Bronchial epithelial cell (primary cell): Measurements from ENCODE around the gene SCART1. TPM values are rescaled to one million over a fixed set of nuclear protein-coding genes. Genes with fewer than 3 reads are reported as not detected.

Experiments
- DNase-seq: peaks from one replicate; pipeline ENCODE4 v3.0.0-alpha.2; 2010; ENCODE audit warnings: low read depth
- FAIRE-seq: peaks from 2 replicates; lab custom pipeline; 2011; peaks lifted over from hg19 to GRCh38; lab: Jason Lieb, UNC
- H3K27me3 ChIP-seq: 2 replicates; pipeline ENCODE4 v1.5.1; 2011; ENCODE audit warnings: low read length; ENCODE audit not compliant: control insufficient read depth, insufficient read depth
- H3K36me3 ChIP-seq: 2 replicates; pipeline ENCODE4 v1.5.1; 2011; ENCODE audit warnings: low read length; ENCODE audit not compliant: control insufficient read depth, insufficient read depth
- H3K4me3 ChIP-seq: 2 replicates; pipeline ENCODE4 v1.5.1; 2011; ENCODE audit warnings: mild to moderate bottlenecking, low read depth, low read length, control low read depth
- CTCF ChIP-seq: IDR thresholded peaks from 2 replicates; pipeline ENCODE4 v1.5.1; 2011; ENCODE audit warnings: mild to moderate bottlenecking, moderate library complexity, low read length, control low read depth, inconsistent platforms; ENCODE audit not compliant: insufficient read depth, severe bottlenecking
- total RNA-seq: library from RNA; depleted of rRNA; stranded (reverse); fragments of >200 nt; gene quantifications from 2 replicates; pipeline ENCODE4 v1.2.1, GENCODE V29; 2014

The SCART1 gene
- total RNA-seq, 1 donor from 2014 or later = 1.1 TPM

- no peak for FAIRE-seq
- Histone ChIP-seq H3K27me3 (no peaks in the 10 kb centered on the region), H3K4me3 (no peak overlapping the region), H3K36me3 (no peaks in the 10 kb centered on the region)
- no peak for DNase-seq
- TF ChIP-seq CTCF = no peak
Observed at GRCh38 chr10:133454204-133454893, 604 bp downstream of the SCART1 start.

GRCh38 chr10:133455196-133455595 is 1.5 kb downstream of the SCART1 start:
- Histone ChIP-seq H3K36me3 (no peaks in the 10 kb centered on the region), H3K27me3 (no peaks in the 10 kb centered on the region), H3K4me3 (no peak overlapping the region)
- DNase-seq (no peak), FAIRE-seq (no peak)
- no peak for TF ChIP-seq CTCF

DNA sequence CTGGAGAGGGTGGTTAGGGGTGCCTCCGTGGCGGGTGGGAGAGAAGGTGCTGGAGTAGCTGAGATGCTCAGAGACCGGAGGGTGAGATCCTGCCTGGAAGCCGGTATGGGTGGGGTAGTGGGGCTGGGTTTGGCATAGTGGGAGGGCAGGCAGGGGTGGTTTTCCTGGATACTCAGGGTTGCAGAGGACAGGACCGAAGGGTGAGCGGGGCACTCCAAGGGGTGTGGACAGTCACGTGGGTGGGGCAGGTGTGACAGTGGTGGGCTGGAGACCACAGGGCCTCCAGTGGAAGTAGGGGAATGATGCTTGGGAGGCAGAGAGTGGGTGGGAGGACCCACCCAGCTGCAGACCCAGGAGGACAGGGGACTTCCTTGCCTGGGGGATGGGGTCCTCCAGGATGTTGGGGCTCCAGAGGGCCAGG is 1.9 kb downstream of the SCART1 start:
- Histone ChIP-seq H3K4me3 (no peak overlapping the region), H3K36me3 (no peaks in the 10 kb centered on the region), H3K27me3 (no peaks in the 10 kb centered on the region)
- DNase-seq = no peak
- FAIRE-seq = no peak
- no peak for TF ChIP-seq CTCF

DNA sequence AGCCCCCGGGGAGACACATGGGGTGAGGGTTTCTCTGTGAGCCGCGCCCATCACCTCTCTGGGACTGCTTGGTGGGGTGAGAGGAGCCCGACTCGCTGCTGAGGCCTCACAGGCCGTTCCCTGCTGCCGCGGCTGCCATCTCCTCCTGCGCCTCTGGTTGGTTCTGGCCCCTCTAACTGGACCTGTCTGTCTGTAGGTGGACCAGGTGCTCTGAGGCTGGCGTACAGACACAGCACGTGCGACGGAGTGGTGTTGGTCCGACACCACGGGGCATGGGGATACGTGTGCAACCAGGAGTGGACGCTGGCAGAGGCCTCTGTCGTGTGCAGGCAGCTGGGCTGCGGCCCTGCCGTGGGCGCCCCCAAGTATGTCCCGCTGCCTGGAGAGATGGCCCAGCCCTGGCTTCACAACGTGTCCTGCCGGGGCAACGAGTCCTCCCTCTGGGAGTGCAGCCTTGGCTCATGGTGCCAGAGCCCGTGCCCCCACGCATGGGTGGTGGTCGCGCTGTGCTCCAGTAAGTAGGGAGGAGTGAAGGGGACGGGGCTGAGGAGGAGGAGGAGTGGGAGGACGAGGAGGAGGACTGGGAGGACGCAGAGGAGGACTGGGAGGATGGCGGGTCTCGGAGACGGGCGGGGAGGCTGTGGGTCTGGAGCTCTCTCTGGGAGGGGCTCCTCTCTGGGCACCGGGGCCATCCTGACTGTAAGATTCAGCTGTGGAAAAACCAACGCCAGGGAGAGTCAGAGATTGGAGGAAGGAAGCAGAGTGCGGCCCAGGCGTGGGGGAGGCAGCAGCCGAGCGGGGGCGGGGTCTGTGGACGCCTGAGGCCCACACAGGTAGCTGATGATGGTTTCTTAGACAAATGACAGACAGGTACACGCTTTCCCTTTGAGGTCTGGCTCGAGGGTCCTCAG is 2.6 kb downstream of the SCART1 start:
- no peak overlapping the region for H3K4me3 ChIP-seq
- no peak for TF ChIP-seq CTCF
- DNase-seq (no peak), FAIRE-seq (no peak)
- no peaks in the 10 kb centered on the region for H3K36me3 ChIP-seq
- no peaks in the 10 kb centered on the region for H3K27me3 ChIP-seq

- DNase-seq (no peak), FAIRE-seq (no peak)
- TF ChIP-seq CTCF = no peak
- no peak overlapping the region for H3K4me3 ChIP-seq
- H3K27me3 ChIP-seq = no peaks in the 10 kb centered on the region
- no peaks in the 10 kb centered on the region for H3K36me3 ChIP-seq
Observed at GRCh38 chr10:133457100-133457841, 3.5 kb downstream of the SCART1 start.
